Caco-2 (cell line): ENCODE measurements around the gene IMMT. TPM values are rescaled to one million over a fixed set of nuclear protein-coding genes. Genes with fewer than 3 reads are reported as not detected.

Source experiments
- BruUV-seq: library from RNA; stranded (reverse); fragments of 400-500 nt; replicated peaks from 2 replicates; lab custom pipeline; 2021; lab: Mats Ljungman, UMichigan
- CTCF ChIA-PET: fragments of 300-600 bp; sonication (Branson Sonifier 250); formaldehyde crosslinking; loops from one replicate; lab custom pipeline; 2022; ENCODE audit warnings: antibody characterized with exemption; lab: Charles Lee
- POLR2A ChIA-PET: fragments of 300-600 bp; sonication (Branson Sonifier 250); formaldehyde crosslinking; loops from one replicate; lab custom pipeline; 2022; ENCODE audit warnings: antibody characterized with exemption; lab: Charles Lee
- DNase-seq, 2 experiments: peaks; one replicate each; pipeline versions ENCODE4 v3.0.0 to v3.0.0-alpha.2; 2020 to 2022
- H3K27me3 ChIP-seq: replicated peaks from 2 replicates; pipeline ENCODE4 v1.6.0; 2011; ENCODE audit warnings: low read length; ENCODE audit not compliant: control insufficient read depth, insufficient read depth
- H3K36me3 ChIP-seq: 2 replicates; pipeline ENCODE4 v1.5.1; 2011; ENCODE audit warnings: low read length; ENCODE audit not compliant: control insufficient read depth, insufficient read depth
- H3K4me1 ChIP-seq: fragments of 250-450 bp; sonication (Bioruptor Pico); 2 replicates; pipeline ENCODE4 v1.5.1; 2020; ENCODE audit warnings: mild to moderate bottlenecking
- H3K4me3 ChIP-seq: 2 replicates; pipeline ENCODE4 v1.5.1; 2011; ENCODE audit warnings: low read depth, mild to moderate bottlenecking, control low read depth, low read length
- H3K9me3 ChIP-seq: fragments of 250-450 bp; sonication (Bioruptor Pico); 2 replicates; pipeline ENCODE4 v1.5.1; 2020; ENCODE audit warnings: mild to moderate bottlenecking, moderate library complexity
- H3K27ac Mint-ChIP-seq: one replicate; pipeline ENCODE4 v1.8.0; 2022; ENCODE audit warnings: mixed read lengths; ENCODE audit not compliant: unreplicated experiment
- H3K27me3 Mint-ChIP-seq: one replicate; pipeline ENCODE4 v1.8.0; 2022; ENCODE audit warnings: mixed read lengths; ENCODE audit not compliant: insufficient read depth, unreplicated experiment
- H3K36me3 Mint-ChIP-seq: one replicate; pipeline ENCODE4 v1.8.0; 2022; ENCODE audit warnings: mild to moderate bottlenecking, mixed read lengths; ENCODE audit not compliant: insufficient read depth, unreplicated experiment
- H3K4me1 Mint-ChIP-seq: one replicate; pipeline ENCODE4 v1.8.0; 2022; ENCODE audit warnings: low read depth, mixed read lengths; ENCODE audit not compliant: unreplicated experiment
- H3K4me3 Mint-ChIP-seq: one replicate; pipeline ENCODE4 v1.8.0; 2022; ENCODE audit warnings: mild to moderate bottlenecking, moderate library complexity, mixed read lengths; ENCODE audit not compliant: unreplicated experiment
- H3K9me3 Mint-ChIP-seq: one replicate; pipeline ENCODE4 v1.8.0; 2022; ENCODE audit warnings: mixed read lengths; ENCODE audit not compliant: unreplicated experiment
- CTCF ChIP-seq, 2 experiments: fragments of 200-600 bp in 1 of 2; IDR thresholded peaks; 1 replicate in 1 of 2; 2 replicates in 1 of 2; pipeline versions ENCODE4 v1.5.1 to v1.8.0; 2011 to 2022; ENCODE audit warnings: antibody characterized with exemption in 1 of 2, control low read depth in 1 of 2, inconsistent platforms in 1 of 2, low read depth in 1 of 2, low read length in 1 of 2, mild to moderate bottlenecking in 1 of 2, moderate library complexity in 1 of 2; ENCODE audit not compliant: insufficient read depth in 1 of 2, severe bottlenecking in 1 of 2, unreplicated experiment in 1 of 2
- intact Hi-C: fragments of 100-400 bp; cut with micrococcal nuclease; formaldehyde crosslinking; loops from one replicate; pipeline ENCODE4 v1.10.0; 2022; ENCODE audit not compliant: unreplicated experiment
- total RNA-seq: library from RNA; stranded (reverse); gene quantifications from 2 replicates; pipeline ENCODE4 v1.2.3, GENCODE V29; 2022

IMMT gene
- total RNA-seq, 1 experiment from 2014 or later: 129 TPM

DNA sequence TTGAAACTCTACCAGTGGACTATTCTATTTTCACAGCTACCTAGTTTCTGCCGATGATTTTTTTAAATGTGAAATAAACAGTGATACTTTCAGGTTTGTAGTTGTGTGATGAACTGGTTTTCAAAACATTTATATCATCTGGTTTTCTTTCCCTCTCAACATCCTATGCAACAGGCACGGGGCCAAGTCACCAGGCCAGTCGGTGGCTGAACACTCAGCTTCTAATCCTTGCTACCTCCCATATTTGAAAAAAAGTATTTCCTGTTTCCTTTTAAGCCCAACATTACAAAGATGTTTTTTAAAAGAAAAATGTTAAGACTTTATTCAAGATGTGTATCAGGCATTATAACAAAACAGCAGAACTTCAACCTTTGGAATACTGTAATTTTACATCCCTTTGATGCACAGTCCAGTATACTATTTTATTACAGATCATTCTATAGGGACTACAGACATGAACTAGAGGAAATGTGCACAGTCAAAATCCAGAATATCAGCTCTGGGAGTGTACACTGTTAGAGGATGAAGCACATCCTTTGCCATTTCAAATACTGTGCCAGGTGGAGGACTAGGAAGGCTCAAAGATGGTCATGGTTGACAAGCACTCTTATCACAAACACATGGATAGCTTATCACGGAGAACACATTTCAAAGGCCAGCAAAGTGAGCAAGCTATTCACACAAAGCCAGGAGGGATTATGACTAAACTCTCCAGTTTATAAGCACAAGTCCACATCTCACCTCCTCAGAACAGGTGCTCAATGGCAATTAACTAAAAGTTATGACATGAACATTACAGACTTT is 18.6 kb upstream of the IMMT start:
- intact Hi-C loops: no loop called here
- no peak for TF ChIP-seq CTCF (IDR thresholded peaks at IDR 0.05; ENCODE audit: insufficient read depth in 1 of 2, low read depth in 1 of 2, low read length in 1 of 2, severe bottlenecking in 1 of 2, unreplicated experiment in 1 of 2)
- DNase-seq: peak; percentile 56 to 59
- Mint-ChIP-seq H3K27me3 (no peaks in the 10 kb centered on the region), H3K27ac (no peak overlapping the region), H3K36me3 (peaks cover 37% of the 10 kb centered on the region), H3K9me3 (no peaks in the 10 kb centered on the region), H3K4me3 (no peak overlapping the region), H3K4me1 (peaks cover 29% of the 10 kb centered on the region)
- ChIA-PET POLR2A (interaction anchor here (1.0 kb wide), 1 partner anchor 108 kb away, joined by 3 read pairs; the partner anchor contains the start of genes POLR1A and PTCD3), CTCF (interaction anchor here (0.6 to 1.2 kb wide), 6 partner anchors 11 to 481 kb away, joined by 3 to 4 read pairs (median 3); no protein-coding TSS in a partner anchor)
- no peaks in the 10 kb centered on the region for H3K9me3 ChIP-seq
- BruUV-seq: no TSS peak
- no peaks in the 10 kb centered on the region for H3K27me3 ChIP-seq
- H3K36me3 ChIP-seq: peaks cover 3% of the 10 kb centered on the region; the same call in 1 of the 2 replicates
- no peak overlapping the region for H3K4me3 ChIP-seq
- peaks cover 30% of the 10 kb centered on the region for H3K4me1 ChIP-seq

GRCh38 chr2:86213056-86213455 is 17.8 kb upstream of the IMMT start:
- no peak for DNase-seq
- no peaks in the 10 kb centered on the region for H3K27me3 Mint-ChIP-seq
- H3K36me3 Mint-ChIP-seq: peaks cover 45% of the 10 kb centered on the region
- no peak overlapping the region for H3K4me3 Mint-ChIP-seq
- CTCF ChIA-PET: no interaction called here
- H3K4me1 Mint-ChIP-seq: peaks cover 29% of the 10 kb centered on the region
- no TSS peak for BruUV-seq
- POLR2A ChIA-PET: no interaction called here
- Histone ChIP-seq H3K36me3 (peaks cover 3% of the 10 kb centered on the region; the same call in 1 of the 2 replicates), H3K9me3 (no peaks in the 10 kb centered on the region), H3K27me3 (no peaks in the 10 kb centered on the region), H3K4me3 (no peak overlapping the region), H3K4me1 (peaks cover 30% of the 10 kb centered on the region)
- H3K9me3 Mint-ChIP-seq: no peaks in the 10 kb centered on the region
- H3K27ac Mint-ChIP-seq: no peak overlapping the region
- intact Hi-C loops: no loop called here
- TF ChIP-seq CTCF (IDR thresholded peaks at IDR 0.05; ENCODE audit: insufficient read depth in 1 of 2, low read depth in 1 of 2, low read length in 1 of 2, severe bottlenecking in 1 of 2, unreplicated experiment in 1 of 2): no peak

GRCh38 chr2:86211796-86212188 is 16.5 kb upstream of the IMMT start:
- peaks cover 27% of the 10 kb centered on the region for H3K4me1 ChIP-seq
- H3K4me3 ChIP-seq: no peak overlapping the region
- no peak overlapping the region for H3K4me3 Mint-ChIP-seq
- TF ChIP-seq CTCF (IDR thresholded peaks at IDR 0.05; ENCODE audit: insufficient read depth in 1 of 2, low read depth in 1 of 2, low read length in 1 of 2, severe bottlenecking in 1 of 2, unreplicated experiment in 1 of 2): no peak
- DNase-seq: no peak
- peaks cover 26% of the 10 kb centered on the region for H3K4me1 Mint-ChIP-seq
- peaks cover 4% of the 10 kb centered on the region; the same call in 1 of the 2 replicates for H3K36me3 ChIP-seq
- H3K27ac Mint-ChIP-seq: no peak overlapping the region
- no TSS peak for BruUV-seq
- CTCF ChIA-PET: no interaction called here
- no peaks in the 10 kb centered on the region for H3K9me3 ChIP-seq
- POLR2A ChIA-PET: no interaction called here
- no peaks in the 10 kb centered on the region for H3K27me3 ChIP-seq
- no peaks in the 10 kb centered on the region for H3K27me3 Mint-ChIP-seq
- peaks cover 56% of the 10 kb centered on the region for H3K36me3 Mint-ChIP-seq
- intact Hi-C loops: no loop called here
- H3K9me3 Mint-ChIP-seq: no peaks in the 10 kb centered on the region
